SK-N-SH (cell line): ENCODE results near the gene ZC3HAV1L. TPM values are rescaled to one million over a fixed set of nuclear protein-coding genes. Genes with fewer than 3 reads are reported as not detected.

ENCODE experiments used
- CTCF ChIA-PET: fragments of 300-600, 350-600 bp; formaldehyde crosslinking; extraction: SDS; loops from one replicate; lab custom pipeline; 2021; lab: Yijun Ruan, JAX
- POLR2A ChIA-PET: fragments of 350-600 bp; sonication (Branson Sonifier 250); formaldehyde crosslinking; extraction: SDS; loops from one replicate; lab custom pipeline; 2020; ENCODE audit warnings: antibody characterized with exemption, inconsistent platforms; lab: Yijun Ruan, JAX
- DNase-seq: peaks from one replicate; pipeline ENCODE4 v3.0.0; 2012
- H2AFZ ChIP-seq: fragments of 200-600 bp; sonication (generic); 2 replicates; pipeline ENCODE4 v1.8.1; 2016; ENCODE audit warnings: antibody characterized with exemption, mild to moderate bottlenecking, low read depth
- H3F3A ChIP-seq: fragments of 200-600 bp; sonication (generic); replicated peaks from 2 replicates; pipeline ENCODE3; 2016; ENCODE audit warnings: antibody characterized with exemption, mild to moderate bottlenecking; ENCODE audit not compliant: insufficient read depth
- H3K27ac ChIP-seq, 2 experiments: fragments of 200-500 bp in 1 of 2; fragments of 200-600 bp in 1 of 2; sonication (Bioruptor generic) in 1 of 2; sonication (generic), shearing (Covaris generic) in 1 of 2; 2 replicates each; pipeline versions ENCODE4 v1.5.1 to v1.6.1; 2014 to 2016; ENCODE audit warnings: low read depth in 2 of 2, inconsistent platforms in 1 of 2, low read length in 1 of 2, mild to moderate bottlenecking in 1 of 2, mixed read lengths in 1 of 2
- H3K27me3 ChIP-seq: fragments of 200-600 bp; sonication (generic), shearing (Covaris generic); 2 replicates; pipeline ENCODE4 v1.6.1; 2016; ENCODE audit warnings: mixed run types; ENCODE audit not compliant: insufficient read depth
- H3K36me3 ChIP-seq, 2 experiments: fragments of 200-500 bp in 1 of 2; fragments of 200-600 bp in 1 of 2; sonication (Bioruptor generic) in 1 of 2; sonication (generic) in 1 of 2; replicated peaks in 1 of 2; 2 replicates each; pipeline versions ENCODE3 to v1.5.1; 2014 to 2016; ENCODE audit warnings: low read length in 1 of 2, mild to moderate bottlenecking in 1 of 2; ENCODE audit not compliant: insufficient read depth in 2 of 2, control insufficient read depth in 1 of 2
- H3K4me1 ChIP-seq, 2 experiments: fragments of 200-500 bp in 1 of 2; fragments of 200-600 bp in 1 of 2; sonication (Bioruptor generic) in 1 of 2; sonication (generic), shearing (Covaris generic) in 1 of 2; 2 replicates each; pipeline versions ENCODE4 v1.5.1 to v1.6.1; 2014 to 2016; ENCODE audit warnings: low read depth in 1 of 2, low read length in 1 of 2, mixed run types in 1 of 2; ENCODE audit not compliant: insufficient read depth in 2 of 2, control insufficient read depth in 1 of 2
- H3K4me2 ChIP-seq: fragments of 200-600 bp; sonication (generic), shearing (Covaris generic); 2 replicates; pipeline ENCODE4 v1.6.1; 2017; ENCODE audit warnings: mixed run types
- H3K4me3 ChIP-seq, 2 experiments: fragments of 200-500 bp in 1 of 2; fragments of 200-600 bp in 1 of 2; sonication (Bioruptor generic) in 1 of 2; sonication (generic), shearing (Covaris generic) in 1 of 2; 2 replicates each; pipeline versions ENCODE4 v1.5.1 to v1.8.1; 2014 to 2016; ENCODE audit warnings: low read depth in 2 of 2, inconsistent platforms in 1 of 2, low read length in 1 of 2, mild to moderate bottlenecking in 1 of 2, mixed read lengths in 1 of 2, moderate library complexity in 1 of 2
- H3K79me2 ChIP-seq: fragments of 200-600 bp; sonication (generic); 2 replicates; pipeline ENCODE4 v1.8.1; 2017; ENCODE audit warnings: mild to moderate bottlenecking; ENCODE audit not compliant: insufficient read depth
- H3K9ac ChIP-seq: fragments of 200-600 bp; sonication (generic); 2 replicates; pipeline ENCODE4 v1.6.1; 2017; ENCODE audit warnings: mixed run types
- H3K9me2 ChIP-seq: fragments of 200-600 bp; sonication (generic); 2 replicates; pipeline ENCODE4 v1.6.1; 2017; ENCODE audit warnings: mixed run types
- H3K9me3 ChIP-seq: fragments of 200-600 bp; sonication (generic); 2 replicates; pipeline ENCODE4 v1.6.1; 2017; ENCODE audit warnings: mixed run types, mild to moderate bottlenecking, moderate library complexity
- H4K20me1 ChIP-seq: fragments of 200-600 bp; sonication (generic); 2 replicates; pipeline ENCODE4 v1.6.1; 2017; ENCODE audit warnings: mild to moderate bottlenecking, mixed run types; ENCODE audit not compliant: insufficient read depth
- FOSL2 ChIP-seq: IDR thresholded peaks from 2 replicates; pipeline ENCODE4 v1.4.0; 2012; ENCODE audit warnings: low read depth, mild to moderate bottlenecking, moderate library complexity, borderline replicate concordance
- FOXJ3 ChIP-seq: sonication (generic); formaldehyde crosslinking; IDR thresholded peaks from 2 replicates; pipeline ENCODE4 v1.5.1; 2020; ENCODE audit warnings: mild to moderate bottlenecking, missing genetic modification reagents
- NFIC ChIP-seq: IDR thresholded peaks from 2 replicates; pipeline ENCODE4 v1.4.0; 2012; ENCODE audit warnings: borderline replicate concordance
- SIN3A ChIP-seq: IDR thresholded peaks from 2 replicates; pipeline ENCODE4 v1.6.1; 2012; ENCODE audit warnings: low read depth, mild to moderate bottlenecking, low read length, moderate library complexity, borderline replicate concordance
- YY1 ChIP-seq: IDR thresholded peaks from 2 replicates; pipeline ENCODE4 v1.4.0; 2012; ENCODE audit warnings: low read depth, mild to moderate bottlenecking
- WGBS: methylation state at CpG from one replicate; pipeline ENCODE4 v1.1.6; 2017; ENCODE audit warnings: low lambda C conversion rate; 5-methylcytosine and 5-hydroxymethylcytosine counted together
- polyA plus RNA-seq, 3 experiments: library from polyadenylated mRNA; depleted of rRNA; stranded (reverse); fragments of >200 nt; gene quantifications; 2 replicates each; pipeline ENCODE4 v1.2.3, GENCODE V29; 2012
- TF ChIP-seq, protein P1 (sequence below): IDR thresholded peaks from 2 replicates; pipeline ENCODE4 v1.6.1; 2012; ENCODE audit warnings: mild to moderate bottlenecking, low read depth, low read length, moderate library complexity

ZC3HAV1L gene
- polyA plus RNA-seq, 1 of the 3 experiments (the other 2 are of a cell fraction) = 9.7 TPM

DNA sequence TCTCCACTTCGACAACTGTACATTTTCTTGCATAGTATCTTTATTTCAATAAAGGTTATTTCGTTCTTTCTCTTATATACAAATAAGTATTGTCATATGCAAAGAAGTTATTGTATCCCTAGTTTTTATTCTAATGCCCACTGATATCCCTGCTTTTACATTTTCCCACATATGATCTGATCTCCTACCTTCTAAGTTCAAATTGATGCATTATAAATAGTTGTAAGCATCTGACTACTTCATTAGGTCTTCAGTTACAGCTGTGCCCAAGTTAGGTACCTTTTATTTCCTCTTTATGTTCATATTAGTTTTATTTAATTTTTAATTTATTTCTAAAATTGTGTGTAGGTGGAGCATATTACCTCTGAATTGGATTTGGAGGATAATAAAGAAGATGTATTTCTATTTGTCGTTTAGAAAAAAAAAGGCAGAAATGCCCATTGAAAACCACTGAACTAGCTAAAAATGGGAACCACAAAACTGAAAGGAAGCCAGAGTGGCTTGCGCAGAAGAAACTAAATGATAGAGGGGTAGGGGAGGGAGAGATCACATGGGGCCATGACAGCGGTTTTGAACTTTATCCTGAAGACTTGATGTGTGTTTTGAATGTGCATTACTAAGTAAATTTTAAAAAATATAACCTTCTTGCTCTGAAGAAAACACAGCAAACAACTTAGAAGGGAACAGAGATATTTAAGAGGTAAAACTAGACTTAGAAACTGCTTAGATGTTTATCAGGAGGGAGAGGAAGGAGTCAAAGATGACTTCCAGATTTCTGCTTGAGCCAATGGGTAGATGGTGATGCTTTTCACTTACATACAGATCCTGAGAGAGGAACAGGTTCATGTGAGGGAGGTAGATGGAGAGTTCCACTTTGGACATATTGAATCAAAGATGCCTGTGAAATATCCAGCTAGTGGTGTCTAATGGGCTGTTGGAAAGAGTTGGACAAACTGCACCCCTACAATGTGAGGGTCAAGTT is 9.3 kb upstream of the ZC3HAV1L start:
- ChIA-PET POLR2A (no interaction called here), CTCF (interaction anchor here (0.9 to 1.2 kb wide), 3 partner anchors 9 to 19 kb away, joined by 3 to 5 read pairs (median 4); no protein-coding TSS in a partner anchor)
- H3F3A ChIP-seq = no peaks in the 10 kb centered on the region
- H3K4me1 ChIP-seq = no peaks in the 10 kb centered on the region
- no peak overlapping the region for H3K4me3 ChIP-seq
- TF ChIP-seq FOXJ3 (CRISPR knock-in tag) (no peak), SIN3A (no peak)
- H3K27me3 ChIP-seq = no peaks in the 10 kb centered on the region
- 97% methylated on average over 5 of the region's 5 CpGs for WGBS
- no peak for DNase-seq
- no peak overlapping the region for H3K27ac ChIP-seq
- no peak overlapping the region for H3K4me2 ChIP-seq
- H3K36me3 ChIP-seq = peaks cover 35 to 45% of the 10 kb centered on the region in 2 experiments
- no peak overlapping the region for H3K9ac ChIP-seq
- no peaks in the 10 kb centered on the region for H3K9me3 ChIP-seq
- no peaks in the 10 kb centered on the region for H3K79me2 ChIP-seq
- no peak overlapping the region for H2AFZ ChIP-seq
- no peaks in the 10 kb centered on the region for H3K9me2 ChIP-seq
- H4K20me1 ChIP-seq = no peaks in the 10 kb centered on the region

DNA sequence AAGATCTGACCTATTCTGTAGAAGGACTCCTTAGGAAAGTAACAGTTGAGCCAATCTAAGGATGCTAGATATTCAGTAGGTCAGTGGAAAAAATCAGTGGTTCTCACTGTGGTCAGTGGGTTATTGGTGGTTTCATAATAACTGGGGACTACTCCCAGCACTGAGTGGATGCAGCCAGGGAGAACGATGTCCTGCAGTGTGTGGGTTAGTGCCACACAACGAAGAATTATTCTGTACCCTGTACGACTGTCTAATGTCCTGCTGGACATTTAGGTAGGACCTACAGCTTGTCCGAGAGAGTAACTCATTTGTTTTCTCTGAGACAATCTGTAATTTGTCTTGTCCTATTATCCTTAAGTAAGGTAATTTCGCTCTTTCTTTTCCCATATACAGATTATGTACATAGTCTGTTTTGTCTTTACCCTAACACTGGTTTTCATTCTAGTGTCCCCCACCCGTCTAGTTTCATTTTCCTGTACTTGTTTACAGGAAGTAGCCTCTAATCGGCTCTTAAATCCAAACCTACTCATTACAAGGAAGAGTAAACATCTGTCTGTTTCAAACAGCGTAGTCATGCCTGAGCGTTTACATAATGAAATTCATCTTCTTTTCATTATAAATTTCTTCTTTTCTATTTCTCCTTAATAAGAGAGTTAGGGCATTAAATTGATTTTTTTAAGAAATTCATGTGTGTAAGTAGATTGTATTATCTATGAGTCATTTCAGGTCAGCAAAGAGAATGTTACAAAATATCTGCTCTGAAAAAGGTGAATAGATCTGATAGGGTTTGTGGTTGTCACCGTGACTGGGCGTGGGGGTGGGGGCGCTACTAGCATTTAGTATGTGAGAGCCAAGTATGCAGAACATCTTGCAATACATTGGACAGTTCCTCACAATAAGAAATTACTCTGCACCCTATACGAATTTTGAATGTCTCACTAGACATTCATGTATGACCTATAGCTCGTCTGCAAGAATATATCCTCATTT is 8.3 kb upstream of the ZC3HAV1L start:
- H3K79me2 ChIP-seq = no peaks in the 10 kb centered on the region
- POLR2A ChIA-PET = no interaction called here
- peaks cover 28 to 38% of the 10 kb centered on the region in 2 experiments for H3K36me3 ChIP-seq
- H3K27ac ChIP-seq = no peak overlapping the region
- no peak overlapping the region for H3K9ac ChIP-seq
- no peaks in the 10 kb centered on the region for H4K20me1 ChIP-seq
- H3F3A ChIP-seq = no peaks in the 10 kb centered on the region
- no peaks in the 10 kb centered on the region for H3K9me3 ChIP-seq
- CTCF ChIA-PET = interaction anchor here (0.9 to 2.4 kb wide), 4 partner anchors 9 to 31 kb away, joined by 3 to 11 read pairs (median 4); no protein-coding TSS in a partner anchor
- no peak overlapping the region for H2AFZ ChIP-seq
- H3K27me3 ChIP-seq = no peaks in the 10 kb centered on the region
- 90% methylated on average over 14 of the region's 14 CpGs for WGBS
- H3K4me1 ChIP-seq = no peaks in the 10 kb centered on the region
- TF ChIP-seq NFIC = no peak
- no peak for TF ChIP-seq FOSL2
- no peak for TF ChIP-seq YY1
- TF ChIP-seq, protein P1, sequence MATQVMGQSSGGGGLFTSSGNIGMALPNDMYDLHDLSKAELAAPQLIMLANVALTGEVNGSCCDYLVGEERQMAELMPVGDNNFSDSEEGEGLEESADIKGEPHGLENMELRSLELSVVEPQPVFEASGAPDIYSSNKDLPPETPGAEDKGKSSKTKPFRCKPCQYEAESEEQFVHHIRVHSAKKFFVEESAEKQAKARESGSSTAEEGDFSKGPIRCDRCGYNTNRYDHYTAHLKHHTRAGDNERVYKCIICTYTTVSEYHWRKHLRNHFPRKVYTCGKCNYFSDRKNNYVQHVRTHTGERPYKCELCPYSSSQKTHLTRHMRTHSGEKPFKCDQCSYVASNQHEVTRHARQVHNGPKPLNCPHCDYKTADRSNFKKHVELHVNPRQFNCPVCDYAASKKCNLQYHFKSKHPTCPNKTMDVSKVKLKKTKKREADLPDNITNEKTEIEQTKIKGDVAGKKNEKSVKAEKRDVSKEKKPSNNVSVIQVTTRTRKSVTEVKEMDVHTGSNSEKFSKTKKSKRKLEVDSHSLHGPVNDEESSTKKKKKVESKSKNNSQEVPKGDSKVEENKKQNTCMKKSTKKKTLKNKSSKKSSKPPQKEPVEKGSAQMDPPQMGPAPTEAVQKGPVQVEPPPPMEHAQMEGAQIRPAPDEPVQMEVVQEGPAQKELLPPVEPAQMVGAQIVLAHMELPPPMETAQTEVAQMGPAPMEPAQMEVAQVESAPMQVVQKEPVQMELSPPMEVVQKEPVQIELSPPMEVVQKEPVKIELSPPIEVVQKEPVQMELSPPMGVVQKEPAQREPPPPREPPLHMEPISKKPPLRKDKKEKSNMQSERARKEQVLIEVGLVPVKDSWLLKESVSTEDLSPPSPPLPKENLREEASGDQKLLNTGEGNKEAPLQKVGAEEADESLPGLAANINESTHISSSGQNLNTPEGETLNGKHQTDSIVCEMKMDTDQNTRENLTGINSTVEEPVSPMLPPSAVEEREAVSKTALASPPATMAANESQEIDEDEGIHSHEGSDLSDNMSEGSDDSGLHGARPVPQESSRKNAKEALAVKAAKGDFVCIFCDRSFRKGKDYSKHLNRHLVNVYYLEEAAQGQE = peak; percentile 62; the same call in 1 of the 2 replicates
- H3K4me3 ChIP-seq = no peak overlapping the region
- H3K9me2 ChIP-seq = no peaks in the 10 kb centered on the region
- DNase-seq = no peak
- no peak overlapping the region for H3K4me2 ChIP-seq
